ENCODE data around the gene SMYD3. TPM values are rescaled to one million over a fixed set of nuclear protein-coding genes. Genes with fewer than 3 reads are reported as not detected.

The SMYD3 gene
- total RNA-seq, 4 donors from 2014 or later = 8.4 to 25.7 (median 14.4) TPM

- intact Hi-C loops (cut with DNase I; ENCODE audit: low total_unique reads) = no loop called here
These were observed 600.9 kb downstream of the SMYD3 start for GRCh38 chr1:245906207-245906606.

DNA sequence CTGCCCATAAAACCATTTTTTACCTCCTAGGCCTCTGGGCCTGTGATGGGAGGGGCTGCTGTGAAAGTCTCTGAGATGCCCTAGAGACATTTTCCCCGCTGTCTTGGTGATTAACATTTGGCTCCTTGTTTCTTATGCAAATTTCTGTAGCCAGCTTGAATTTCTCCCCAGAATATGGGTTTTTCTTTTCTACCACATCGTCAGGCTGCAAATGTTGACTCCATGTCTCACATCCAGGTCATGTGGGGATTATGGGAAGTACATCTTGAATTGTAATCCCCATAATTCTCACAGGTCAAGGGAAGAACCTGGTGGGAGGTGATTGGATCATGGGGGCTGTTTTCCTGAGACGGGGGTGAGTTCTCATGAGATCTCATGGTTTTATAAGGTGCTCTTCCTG lies 603.2 kb downstream of the SMYD3 start:
- WGBS, 2 donors = 90 to 95% methylated on average over 3 of the region's 3 CpGs
- TF ChIP-seq, protein P1, sequence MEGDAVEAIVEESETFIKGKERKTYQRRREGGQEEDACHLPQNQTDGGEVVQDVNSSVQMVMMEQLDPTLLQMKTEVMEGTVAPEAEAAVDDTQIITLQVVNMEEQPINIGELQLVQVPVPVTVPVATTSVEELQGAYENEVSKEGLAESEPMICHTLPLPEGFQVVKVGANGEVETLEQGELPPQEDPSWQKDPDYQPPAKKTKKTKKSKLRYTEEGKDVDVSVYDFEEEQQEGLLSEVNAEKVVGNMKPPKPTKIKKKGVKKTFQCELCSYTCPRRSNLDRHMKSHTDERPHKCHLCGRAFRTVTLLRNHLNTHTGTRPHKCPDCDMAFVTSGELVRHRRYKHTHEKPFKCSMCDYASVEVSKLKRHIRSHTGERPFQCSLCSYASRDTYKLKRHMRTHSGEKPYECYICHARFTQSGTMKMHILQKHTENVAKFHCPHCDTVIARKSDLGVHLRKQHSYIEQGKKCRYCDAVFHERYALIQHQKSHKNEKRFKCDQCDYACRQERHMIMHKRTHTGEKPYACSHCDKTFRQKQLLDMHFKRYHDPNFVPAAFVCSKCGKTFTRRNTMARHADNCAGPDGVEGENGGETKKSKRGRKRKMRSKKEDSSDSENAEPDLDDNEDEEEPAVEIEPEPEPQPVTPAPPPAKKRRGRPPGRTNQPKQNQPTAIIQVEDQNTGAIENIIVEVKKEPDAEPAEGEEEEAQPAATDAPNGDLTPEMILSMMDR (IDR thresholded peaks at IDR 0.05) = no peak
- no peak for TF ChIP-seq POLR2A (IDR thresholded peaks at IDR 0.05)
- H3K4me3 ChIP-seq (ENCODE audit: low read depth, poor library complexity, severe bottlenecking) = no peak overlapping the region
- no peak for DNase-seq (ENCODE audit: low spot score in 2 of 2)
- intact Hi-C loops (cut with DNase I; ENCODE audit: low total_unique reads) = no loop called here

More at GRCh38 chr1:245906207-245906606, 600.9 kb downstream of the SMYD3 start:
- no peak for DNase-seq (ENCODE audit: low spot score in 2 of 2)
- TF ChIP-seq, protein P1 (IDR thresholded peaks at IDR 0.05) = no peak
- no peak for TF ChIP-seq POLR2A (IDR thresholded peaks at IDR 0.05)
- WGBS, 2 donors = 92 to 96% methylated on average over 1 of the region's 1 CpG
- H3K4me3 ChIP-seq (ENCODE audit: low read depth, poor library complexity, severe bottlenecking) = no peak overlapping the region

GRCh38 chr1:245901565-245901964 lies 605.5 kb downstream of the SMYD3 start:
- WGBS, 2 donors = 68 to 75% methylated on average over 1 of the region's 1 CpG
- intact Hi-C loops (cut with DNase I; ENCODE audit: low total_unique reads) = no loop called here
- TF ChIP-seq, protein P1 (IDR thresholded peaks at IDR 0.05) = no peak
- no peak for TF ChIP-seq POLR2A (IDR thresholded peaks at IDR 0.05)
- DNase-seq (ENCODE audit: low spot score in 2 of 2) = no peak
- no peak overlapping the region for H3K4me3 ChIP-seq (ENCODE audit: low read depth, poor library complexity, severe bottlenecking)

- 93 to 95% methylated on average over 2 of the region's 2 CpGs for WGBS, 2 donors
- no peak overlapping the region for H3K4me3 ChIP-seq (ENCODE audit: low read depth, poor library complexity, severe bottlenecking)
- TF ChIP-seq, protein P1 (IDR thresholded peaks at IDR 0.05) = no peak
- TF ChIP-seq POLR2A (IDR thresholded peaks at IDR 0.05) = no peak
- intact Hi-C loops (cut with DNase I; ENCODE audit: low total_unique reads) = no loop called here
- DNase-seq (ENCODE audit: low spot score in 2 of 2) = no peak
These were observed 606.0 kb downstream of the SMYD3 start for GRCh38 chr1:245901037-245901436.

DNA sequence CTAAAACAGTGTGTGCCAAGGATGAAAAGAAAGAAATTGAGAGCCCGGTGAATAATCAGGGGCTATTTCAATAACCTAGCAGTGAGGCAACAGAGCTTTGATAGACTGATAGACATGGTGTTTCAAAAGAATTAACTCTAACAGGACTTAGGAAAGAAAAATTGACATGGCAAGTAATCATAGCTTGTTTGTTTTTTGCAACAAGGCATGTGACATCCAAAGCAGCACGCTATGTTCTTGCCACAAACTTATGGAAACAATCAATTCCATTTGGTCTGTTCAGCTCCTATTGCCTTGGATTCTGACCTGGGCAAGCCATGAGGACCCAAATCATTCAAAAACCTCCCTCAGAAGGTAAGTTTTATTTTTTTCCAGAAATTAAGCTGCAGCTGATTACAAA lies 608.5 kb downstream of the SMYD3 start:
- intact Hi-C loops (cut with DNase I; ENCODE audit: low total_unique reads) = no loop called here
- 71 to 87% methylated on average over 2 of the region's 2 CpGs for WGBS, 2 donors
- no peak overlapping the region for H3K4me3 ChIP-seq (ENCODE audit: low read depth, poor library complexity, severe bottlenecking)
- no peak for TF ChIP-seq POLR2A (IDR thresholded peaks at IDR 0.05)
- TF ChIP-seq, protein P1 (IDR thresholded peaks at IDR 0.05) = no peak
- no peak for DNase-seq (ENCODE audit: low spot score in 2 of 2)

- no peak for TF ChIP-seq POLR2A (IDR thresholded peaks at IDR 0.05)
- TF ChIP-seq, protein P1 (IDR thresholded peaks at IDR 0.05) = no peak
- 68 to 79% methylated on average over 3 of the region's 3 CpGs for WGBS, 2 donors
- H3K4me3 ChIP-seq (ENCODE audit: low read depth, poor library complexity, severe bottlenecking) = no peak overlapping the region
- intact Hi-C loops (cut with DNase I; ENCODE audit: low total_unique reads) = no loop called here
- DNase-seq (ENCODE audit: low spot score in 2 of 2) = no peak
These were observed 610.8 kb downstream of the SMYD3 start for GRCh38 chr1:245896258-245896657.
